Lower lobe of right lung (tissue), 2 donors: ENCODE data around the gene SASS6. TPM values are rescaled to one million over a fixed set of nuclear protein-coding genes. Genes with fewer than 3 reads are reported as not detected.
"Not testable (repeated sequence)": the region's sequence is repeated elsewhere in the genome, so short reads cannot be mapped to it uniquely, and the experiment has no call there.

ENCODE experiments used
- ATAC-seq, 2 donors: fragments of 200-7000 bp; cut with Tn5 transposase; one replicate each; pipeline ENCODE4 v1.9.1; 2020 to 2022; ENCODE audit warnings: mild to moderate bottlenecking in 2 of 2, moderate library complexity in 2 of 2
- DNase-seq: peaks from one replicate; pipeline ENCODE4 v3.0.0-alpha.2; 2020
- H3K27ac ChIP-seq: fragments of 200-600 bp; one replicate; pipeline ENCODE4 v1.8.0; 2022
- H3K27me3 ChIP-seq: fragments of 200-600 bp; one replicate; pipeline ENCODE4 v1.8.0; 2022; ENCODE audit warnings: low read depth
- H3K36me3 ChIP-seq: fragments of 200-600 bp; one replicate; pipeline ENCODE4 v1.8.0; 2022; ENCODE audit warnings: mild to moderate bottlenecking
- H3K4me1 ChIP-seq: fragments of 200-600 bp; one replicate; pipeline ENCODE4 v1.8.0; 2022
- H3K4me3 ChIP-seq: fragments of 200-600 bp; one replicate; pipeline ENCODE4 v1.8.0; 2022; ENCODE audit warnings: mild to moderate bottlenecking
- H3K9me3 ChIP-seq: fragments of 200-600 bp; one replicate; pipeline ENCODE4 v1.8.0; 2022
- intact Hi-C: fragments of 100-400 bp; cut with DNase I; formaldehyde crosslinking; loops from one replicate; pipeline ENCODE4 v1.11.0; 2022
- total RNA-seq: library from RNA; stranded (reverse); fragmentation: NEBNext Ultra II Directional; extraction: Animal tissue kit (Norgen Biotek cat#: 25700); gene quantifications from one replicate; pipeline ENCODE4 v1.2.1, GENCODE V29; 2021
- TF ChIP-seq, protein P1 (sequence below): fragments of 200-600 bp; IDR thresholded peaks from one replicate; pipeline ENCODE4 v1.8.0; 2022; ENCODE audit warnings: antibody characterized with exemption, mild to moderate bottlenecking
- donor health status: DM: no; HTN: yes; CAD: no; lungs with severe emphysema.

Gene SASS6
- total RNA-seq, 1 donor from 2014 or later = 3.0 TPM

DNA sequence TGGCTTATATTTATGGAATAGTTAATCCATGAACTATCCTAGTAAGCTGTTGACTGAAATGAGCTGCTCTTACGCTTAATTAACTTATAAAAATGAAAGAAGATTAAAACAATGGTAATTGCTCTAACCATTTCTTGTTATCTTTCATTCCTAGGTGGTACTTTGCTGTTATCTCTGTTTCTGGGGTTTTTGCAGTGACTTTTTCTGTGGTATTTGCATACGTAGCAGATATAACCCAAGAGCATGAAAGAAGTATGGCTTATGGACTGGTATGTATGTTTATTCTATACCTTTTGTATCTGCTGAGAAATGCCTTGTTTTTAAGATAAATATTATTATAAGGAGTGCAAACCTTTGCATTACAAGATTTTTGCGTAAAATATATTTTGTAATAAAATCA, 71.0 kb downstream of the SASS6 start:
- H3K4me1 ChIP-seq = peaks cover 8% of the 10 kb centered on the region
- H3K36me3 ChIP-seq = peaks cover 79% of the 10 kb centered on the region
- H3K27me3 ChIP-seq = no peaks in the 10 kb centered on the region
- DNase-seq (no peak), ATAC-seq (no peak)
- H3K9me3 ChIP-seq = no peaks in the 10 kb centered on the region
- intact Hi-C loops = no loop called here
- no peak overlapping the region for H3K27ac ChIP-seq
- TF ChIP-seq, protein P1, sequence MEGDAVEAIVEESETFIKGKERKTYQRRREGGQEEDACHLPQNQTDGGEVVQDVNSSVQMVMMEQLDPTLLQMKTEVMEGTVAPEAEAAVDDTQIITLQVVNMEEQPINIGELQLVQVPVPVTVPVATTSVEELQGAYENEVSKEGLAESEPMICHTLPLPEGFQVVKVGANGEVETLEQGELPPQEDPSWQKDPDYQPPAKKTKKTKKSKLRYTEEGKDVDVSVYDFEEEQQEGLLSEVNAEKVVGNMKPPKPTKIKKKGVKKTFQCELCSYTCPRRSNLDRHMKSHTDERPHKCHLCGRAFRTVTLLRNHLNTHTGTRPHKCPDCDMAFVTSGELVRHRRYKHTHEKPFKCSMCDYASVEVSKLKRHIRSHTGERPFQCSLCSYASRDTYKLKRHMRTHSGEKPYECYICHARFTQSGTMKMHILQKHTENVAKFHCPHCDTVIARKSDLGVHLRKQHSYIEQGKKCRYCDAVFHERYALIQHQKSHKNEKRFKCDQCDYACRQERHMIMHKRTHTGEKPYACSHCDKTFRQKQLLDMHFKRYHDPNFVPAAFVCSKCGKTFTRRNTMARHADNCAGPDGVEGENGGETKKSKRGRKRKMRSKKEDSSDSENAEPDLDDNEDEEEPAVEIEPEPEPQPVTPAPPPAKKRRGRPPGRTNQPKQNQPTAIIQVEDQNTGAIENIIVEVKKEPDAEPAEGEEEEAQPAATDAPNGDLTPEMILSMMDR = no peak
- no peak overlapping the region for H3K4me3 ChIP-seq

DNA sequence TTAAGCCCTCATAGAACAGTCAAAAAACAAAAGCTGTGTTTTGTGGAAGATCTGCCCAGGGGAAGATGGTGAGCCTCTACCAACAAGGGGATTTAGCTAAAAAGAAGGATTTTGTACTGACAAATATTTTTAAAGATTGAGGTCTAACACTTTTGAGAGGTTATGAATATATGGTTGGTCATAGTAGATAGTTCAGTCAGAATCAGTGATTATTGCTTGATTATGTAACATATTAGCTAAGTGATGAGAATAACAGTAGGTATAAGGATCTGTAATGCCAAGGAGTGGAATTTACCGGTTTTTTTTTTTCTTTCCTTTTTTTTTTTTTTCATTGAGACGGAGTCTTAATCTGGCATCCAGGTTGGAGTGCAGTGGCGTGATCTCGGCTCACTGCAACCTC, 79.0 kb downstream of the SASS6 start:
- Histone ChIP-seq H3K36me3 (peaks cover 37% of the 10 kb centered on the region), H3K4me3 (no peak overlapping the region), H3K4me1 (peaks cover 13% of the 10 kb centered on the region), H3K27ac (no peak overlapping the region), H3K27me3 (no peaks in the 10 kb centered on the region), H3K9me3 (no peaks in the 10 kb centered on the region)
- no peak for ATAC-seq
- intact Hi-C loops = no loop called here
- DNase-seq = no peak
- TF ChIP-seq, protein P1 = no peak

DNA sequence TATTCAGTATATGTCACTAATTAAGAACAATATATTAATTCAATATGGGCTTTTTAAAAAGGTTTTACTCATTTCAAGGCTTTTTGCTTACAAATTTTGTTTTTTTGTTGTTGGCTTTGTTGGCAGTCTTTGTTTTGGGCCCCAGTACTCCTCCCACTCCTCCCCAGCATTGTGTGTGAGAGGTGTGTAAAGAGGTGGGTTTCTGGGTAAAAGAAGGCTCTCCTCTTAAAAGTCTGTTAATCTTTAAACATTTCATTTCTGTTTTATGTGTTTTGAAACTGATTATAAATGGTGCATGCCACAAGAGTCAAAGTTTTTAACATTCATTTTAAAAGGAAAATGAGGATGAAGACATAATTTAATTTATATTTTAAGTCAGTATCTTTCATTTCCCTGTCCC, 79.6 kb downstream of the SASS6 start:
- Histone ChIP-seq H3K36me3 (peaks cover 33% of the 10 kb centered on the region), H3K9me3 (no peaks in the 10 kb centered on the region), H3K4me3 (no peak overlapping the region), H3K4me1 (peaks cover 19% of the 10 kb centered on the region), H3K27ac (no peak overlapping the region), H3K27me3 (no peaks in the 10 kb centered on the region)
- intact Hi-C loops = no loop called here
- no peak for DNase-seq
- ATAC-seq = no peak
- TF ChIP-seq, protein P1 = no peak

DNA sequence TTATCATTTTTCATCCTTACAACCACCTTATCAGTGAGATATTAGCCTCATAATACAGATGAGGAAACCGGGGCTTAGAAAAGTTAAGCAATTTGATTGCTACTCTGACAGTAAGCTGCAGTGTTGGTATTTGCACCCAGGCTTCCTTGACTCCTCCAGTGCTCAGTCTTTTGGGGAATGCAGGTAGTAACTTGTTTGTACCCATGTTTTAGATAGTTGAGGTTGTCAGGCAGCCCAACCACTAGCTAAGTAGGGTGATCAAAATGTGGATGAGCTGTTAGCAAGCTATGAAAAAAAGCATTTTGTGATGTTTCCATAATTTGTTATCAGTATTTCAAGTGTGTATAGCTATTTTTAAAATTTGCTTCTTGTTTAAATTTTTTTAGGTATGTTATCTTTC, 80.8 kb downstream of the SASS6 start:
- TF ChIP-seq, protein P1 = no peak
- no peak for DNase-seq
- H3K4me3 ChIP-seq = no peak overlapping the region
- peaks cover 31% of the 10 kb centered on the region for H3K4me1 ChIP-seq
- ATAC-seq = no peak
- intact Hi-C loops = no loop called here
- H3K27me3 ChIP-seq = no peaks in the 10 kb centered on the region
- H3K27ac ChIP-seq = no peak overlapping the region
- H3K9me3 ChIP-seq = no peaks in the 10 kb centered on the region
- peaks cover 23% of the 10 kb centered on the region for H3K36me3 ChIP-seq

DNA sequence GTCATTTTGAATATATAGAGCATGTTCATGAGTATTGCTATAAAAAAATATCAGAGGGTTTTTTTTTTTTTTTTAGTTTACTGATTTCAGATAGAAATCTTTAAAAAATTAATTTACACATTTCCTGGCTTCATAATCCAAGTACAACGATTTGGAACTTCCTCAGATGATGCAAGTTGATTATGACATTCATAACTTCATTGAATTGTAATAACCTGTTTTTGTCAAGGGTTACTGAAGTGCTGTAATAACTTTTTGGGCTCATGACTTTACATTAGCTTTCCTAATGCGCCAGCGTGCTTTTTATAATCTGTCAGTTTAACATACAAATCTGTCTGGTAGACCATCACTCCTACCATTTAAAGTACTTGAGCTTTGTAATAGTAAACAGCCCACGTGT, 81.3 kb downstream of the SASS6 start:
- TF ChIP-seq, protein P1 = no peak
- H3K4me1 ChIP-seq = peaks cover 36% of the 10 kb centered on the region
- no peak overlapping the region for H3K4me3 ChIP-seq
- ATAC-seq (no peak), DNase-seq (no peak)
- intact Hi-C loops = no loop called here
- H3K9me3 ChIP-seq = no peaks in the 10 kb centered on the region
- H3K27ac ChIP-seq = no peak overlapping the region
- H3K36me3 ChIP-seq = peaks cover 18% of the 10 kb centered on the region
- no peaks in the 10 kb centered on the region for H3K27me3 ChIP-seq

DNA sequence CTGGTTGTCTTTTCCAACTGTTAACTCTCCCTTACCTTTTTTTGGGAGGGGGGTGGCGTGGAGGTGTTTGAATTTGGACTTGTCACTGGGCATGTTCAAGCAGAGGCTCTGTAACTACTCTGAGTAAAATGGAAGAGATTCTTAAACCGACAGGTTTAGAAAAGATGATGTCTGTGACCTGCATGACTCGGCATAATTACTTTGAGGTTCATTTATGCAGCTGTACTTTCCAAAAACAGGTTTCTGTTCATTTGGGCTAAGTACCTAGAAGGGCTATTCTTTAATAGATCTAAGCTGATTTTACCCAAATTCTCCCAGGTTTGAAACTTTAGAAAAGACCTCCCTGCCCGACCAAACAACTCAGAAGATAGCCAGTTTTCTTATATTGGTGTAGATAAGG, 82.6 kb downstream of the SASS6 start:
- H3K4me1 ChIP-seq = peaks cover 39% of the 10 kb centered on the region
- no peak overlapping the region for H3K4me3 ChIP-seq
- no peak overlapping the region for H3K27ac ChIP-seq
- DNase-seq (no peak), ATAC-seq (no peak)
- H3K36me3 ChIP-seq = peaks cover 16% of the 10 kb centered on the region
- intact Hi-C loops = no loop called here
- no peaks in the 10 kb centered on the region for H3K27me3 ChIP-seq
- TF ChIP-seq, protein P1 = no peak
- no peaks in the 10 kb centered on the region for H3K9me3 ChIP-seq

DNA sequence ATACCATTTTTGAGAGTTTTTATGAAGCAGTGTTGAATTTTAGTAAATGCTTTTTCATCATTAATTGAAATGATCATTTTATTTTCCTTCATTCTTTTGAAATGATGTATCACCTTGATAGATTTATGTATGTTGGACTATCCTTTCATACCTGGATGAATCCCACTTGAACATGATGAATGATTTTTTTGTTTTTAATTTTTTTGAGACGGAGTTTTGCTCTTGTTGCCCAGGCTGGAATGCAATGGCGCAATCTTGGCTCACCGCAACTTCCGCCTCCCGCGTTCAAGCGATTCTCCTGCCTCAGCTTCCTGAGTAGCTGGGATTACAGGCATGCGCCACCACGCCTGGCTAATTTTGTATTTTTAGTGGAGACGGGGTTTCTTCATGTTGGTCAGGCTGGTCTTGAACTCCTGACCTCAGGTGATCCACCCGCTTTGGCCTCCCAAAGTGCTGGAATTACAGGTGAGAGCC, 85.5 kb downstream of the SASS6 start:
- H3K27me3 ChIP-seq, H3K4me3 ChIP-seq, H3K9me3 ChIP-seq, ATAC-seq, H3K27ac ChIP-seq, H3K36me3 ChIP-seq, intact Hi-C loops: not testable (repeated sequence)
- DNase-seq = peak; percentile 62
- H3K4me1 ChIP-seq = peaks cover 42% of the 10 kb centered on the region
